ENCODE data around the gene INPP4B.
"Not testable (repeated sequence)": the region's sequence is repeated elsewhere in the genome, so short reads cannot be mapped to it uniquely, and the experiment has no call there.

Gene INPP4B

GRCh38 chr4:142112451-142112850 is 733.6 kb downstream of the INPP4B start:
- no peak for DNase-seq

- DNase-seq: no peak
These were observed 736.0 kb downstream of the INPP4B start for GRCh38 chr4:142110136-142110535.

- DNase-seq: no peak
These were observed 742.1 kb downstream of the INPP4B start for GRCh38 chr4:142104041-142104440.

GRCh38 chr4:142101401-142101800 is 744.7 kb downstream of the INPP4B start:
- DNase-seq: peak in 1 of 2 experiments; percentile 34

GRCh38 chr4:142100941-142101340 is 745.2 kb downstream of the INPP4B start:
- no peak for DNase-seq

- no peak for DNase-seq
These were observed 747.1 kb downstream of the INPP4B start for GRCh38 chr4:142098900-142099545.

GRCh38 chr4:142098380-142098779 is 747.7 kb downstream of the INPP4B start:
- no peak for DNase-seq

- DNase-seq: no peak
These were observed 749.1 kb downstream of the INPP4B start for GRCh38 chr4:142097015-142097414.

GRCh38 chr4:142095886-142096605 is 750.1 kb downstream of the INPP4B start:
- DNase-seq: peak; percentile 70 to 88

GRCh38 chr4:142092941-142093340 is 753.2 kb downstream of the INPP4B start:
- peak in 1 of 2 experiments; percentile 16 for DNase-seq

GRCh38 chr4:142091691-142092182 is 754.4 kb downstream of the INPP4B start:
- peak; percentile 59 to 79 for DNase-seq

- DNase-seq: peak; percentile 29 to 43
These were observed 755.0 kb downstream of the INPP4B start for GRCh38 chr4:142091085-142091513.

- no peak for DNase-seq
These were observed 757.2 kb downstream of the INPP4B start for GRCh38 chr4:142088906-142089305.

- DNase-seq: no peak
These were observed 760.4 kb downstream of the INPP4B start for GRCh38 chr4:142085513-142086292.

- no peak for DNase-seq
These were observed 762.8 kb downstream of the INPP4B start for GRCh38 chr4:142083264-142083663.

GRCh38 chr4:142081025-142081424 is 765.1 kb downstream of the INPP4B start:
- DNase-seq: no peak

GRCh38 chr4:142079959-142080358 is 766.1 kb downstream of the INPP4B start:
- DNase-seq: no peak

GRCh38 chr4:142077048-142077447 is 769.1 kb downstream of the INPP4B start:
- DNase-seq: no peak

- DNase-seq: not testable (repeated sequence)
These were observed 777.8 kb downstream of the INPP4B start for GRCh38 chr4:142068304-142068703.

- not testable (repeated sequence) for DNase-seq
These were observed 779.5 kb downstream of the INPP4B start for GRCh38 chr4:142066562-142066961.

GRCh38 chr4:142065086-142065647 is 780.9 kb downstream of the INPP4B start:
- no peak for DNase-seq

GRCh38 chr4:142064181-142064580 is 781.9 kb downstream of the INPP4B start:
- no peak for DNase-seq

- no peak for DNase-seq
These were observed 800.1 kb downstream of the INPP4B start for GRCh38 chr4:142045996-142046395.

Measured in NCI-H446 (cell line).